Activated T-helper 1 cell treated with anti-CD3 and anti-CD28 coated beads, Interleukin-12 subunit alpha, Interleukin-12 subunit beta, Interleukin-2, Interleukin-4 antibody, amounts not matched to agents 30 ng/mL and 10 ng/mL and 1 ng/mL, durations not matched to agents 14 hours and 24 hours and 36 hours (primary cell): ENCODE data around the gene SBNO2. TPM values are rescaled to one million over a fixed set of nuclear protein-coding genes. Genes with fewer than 3 reads are reported as not detected.

Source experiments
- DNase-seq: peaks from one replicate; pipeline ENCODE4 v3.0.0; 2021; ENCODE audit warnings: low spot score
- H3K27ac Mint-ChIP-seq: one replicate; pipeline ENCODE4 v1.8.0; 2021; ENCODE audit warnings: mild to moderate bottlenecking, mixed read lengths
- H3K27me3 Mint-ChIP-seq: one replicate; pipeline ENCODE4 v1.8.0; 2022; ENCODE audit warnings: mild to moderate bottlenecking, moderate library complexity, mixed read lengths; ENCODE audit not compliant: insufficient read depth
- H3K36me3 Mint-ChIP-seq: one replicate; pipeline ENCODE4 v1.8.0; 2021; ENCODE audit warnings: low read depth, mixed read lengths
- H3K4me1 Mint-ChIP-seq: one replicate; pipeline ENCODE4 v1.8.0; 2021; ENCODE audit warnings: low read depth, mixed read lengths
- H3K4me3 Mint-ChIP-seq: one replicate; pipeline ENCODE4 v1.8.0; 2021; ENCODE audit warnings: mild to moderate bottlenecking, moderate library complexity, mixed read lengths
- H3K9me3 Mint-ChIP-seq: one replicate; pipeline ENCODE4 v1.8.0; 2021; ENCODE audit warnings: mixed read lengths
- intact Hi-C: fragments of 100-400 bp; cut with micrococcal nuclease; formaldehyde crosslinking; loops from one replicate; pipeline ENCODE4 v1.15.1; 2024
- total RNA-seq: library from RNA; stranded (reverse); gene quantifications from 2 replicates; pipeline ENCODE4 v1.2.3, GENCODE V29; 2022

Gene SBNO2
- total RNA-seq, 1 donor from 2014 or later, result 96.9 TPM

GRCh38 chr19:1058112-1058511, 116.0 kb downstream of the SBNO2 start:
- peaks cover 13% of the 10 kb centered on the region for H3K36me3 Mint-ChIP-seq
- peaks cover 15% of the 10 kb centered on the region for H3K4me1 Mint-ChIP-seq
- H3K27me3 Mint-ChIP-seq, result no peaks in the 10 kb centered on the region
- H3K4me3 Mint-ChIP-seq, result no peak overlapping the region
- intact Hi-C loops, result no loop called here
- no peak overlapping the region for H3K27ac Mint-ChIP-seq
- H3K9me3 Mint-ChIP-seq, result no peaks in the 10 kb centered on the region
- no peak for DNase-seq

Other genes with a start within 250 kb of the SBNO2 start
- gene ARID3A, start 248.2 kb downstream of the SBNO2 start, total RNA-seq, result 32.5 and 35.0 TPM in 2 replicates
- gene WDR18, start 189.9 kb downstream of the SBNO2 start, total RNA-seq, result 105 and 108 TPM in 2 replicates
- not detected in 2 replicates for gene GRIN3B, start 173.8 kb downstream of the SBNO2 start, total RNA-seq
- 162 and 170 TPM in 2 replicates for gene TMEM259, start 153.1 kb downstream of the SBNO2 start, total RNA-seq
- not detected in 2 replicates for gene RNU6-2, start 152.7 kb downstream of the SBNO2 start, total RNA-seq
- gene CNN2, start 147.7 kb downstream of the SBNO2 start, total RNA-seq, result 112 and 114 TPM in 2 replicates
- gene ABCA7, start 134.2 kb downstream of the SBNO2 start, total RNA-seq, result 15.8 and 18.3 TPM in 2 replicates
- 201 and 202 TPM in 2 replicates for gene ARHGAP45, start 107.1 kb downstream of the SBNO2 start, total RNA-seq
- gene POLR2E, start 78.9 kb downstream of the SBNO2 start, total RNA-seq, result 265 and 282 TPM in 2 replicates
- 236 and 241 TPM in 2 replicates for gene GPX4, start 70.3 kb downstream of the SBNO2 start, total RNA-seq
- 69.6 and 71.3 TPM in 2 replicates for gene STK11, start 31.5 kb upstream of the SBNO2 start, total RNA-seq
- 1.5 and 1.8 TPM in 2 replicates for gene CBARP, start 63.7 kb upstream of the SBNO2 start, total RNA-seq
- gene ATP5F1D, start 67.5 kb upstream of the SBNO2 start, total RNA-seq, result 234 and 239 TPM in 2 replicates
- 87.6 and 91.6 TPM in 2 replicates for gene MIDN, start 74.3 kb upstream of the SBNO2 start, total RNA-seq
- gene CIRBP, start 95.1 kb upstream of the SBNO2 start, total RNA-seq, result 245 and 256 TPM in 2 replicates
- gene FAM174C, start 101.3 kb upstream of the SBNO2 start, total RNA-seq, result 119 and 128 TPM in 2 replicates
- not detected in 2 replicates for gene EFNA2, start 111.6 kb upstream of the SBNO2 start, total RNA-seq
- 97.9 and 98.8 TPM in 2 replicates for gene NDUFS7, start 209.6 kb upstream of the SBNO2 start, total RNA-seq
- gene GAMT, start 227.3 kb upstream of the SBNO2 start, total RNA-seq, result 21.7 and 22.3 TPM in 2 replicates
- 301 and 304 TPM in 2 replicates for gene DAZAP1, start 233.3 kb upstream of the SBNO2 start, total RNA-seq